Activated CD4-positive, alpha-beta T cell treated with anti-CD3 and anti-CD28 coated beads for 48 hours (primary cell): ENCODE data around the gene CEP72.
A peak's percentile ranks its signal among the peaks of the same experiment; 100 is the strongest.
"Not testable (repeated sequence)": the region's sequence is repeated elsewhere in the genome, so short reads cannot be mapped to it uniquely, and the experiment has no call there.

ENCODE experiments used
- DNase-seq: peaks from one replicate; pipeline ENCODE4 v3.0.0-alpha.2; 2020

Gene CEP72

DNA sequence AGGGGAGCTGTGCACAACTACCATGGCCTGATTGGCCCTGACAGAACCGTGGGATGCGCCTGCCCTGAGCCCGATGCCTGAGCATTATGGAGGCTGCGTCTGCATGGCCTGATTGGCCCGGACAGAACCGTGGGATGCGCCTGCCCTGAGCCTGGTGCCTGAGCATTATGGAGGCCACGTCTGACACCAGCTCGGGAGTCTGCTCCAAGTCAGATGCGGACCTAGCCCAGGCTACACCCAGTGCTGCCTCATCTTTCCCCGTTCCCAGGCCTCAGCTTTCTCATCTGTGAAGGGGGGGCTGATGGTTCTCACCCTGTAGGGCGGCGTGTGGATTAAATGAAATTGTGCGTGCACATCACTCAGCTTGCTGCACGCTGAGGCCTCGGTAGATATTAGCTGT is 7.3 kb downstream of the CEP72 start:
- peak; percentile 0 for DNase-seq

DNA sequence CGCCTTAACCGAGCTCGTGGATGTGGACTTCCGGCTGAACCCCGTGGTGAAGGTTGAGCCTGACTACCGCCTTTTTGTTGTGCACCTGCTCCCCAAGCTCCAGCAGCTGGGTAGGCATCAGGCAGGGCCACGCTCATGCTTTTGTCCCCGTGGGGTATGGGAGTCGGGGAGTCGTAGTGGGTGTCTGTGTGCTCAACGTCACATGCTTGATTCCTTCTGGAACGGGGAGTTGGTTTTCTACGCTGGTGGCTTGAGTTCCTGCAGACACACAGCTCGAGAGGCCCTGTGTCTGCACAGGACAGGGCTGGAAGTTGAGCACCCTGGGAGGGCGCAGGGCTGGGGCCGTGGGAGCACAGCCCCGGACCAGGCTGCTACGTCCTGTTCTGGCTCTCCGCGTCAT is 8.0 kb downstream of the CEP72 start:
- no peak for DNase-seq

GRCh38 chr5:620586-621180 is 8.5 kb downstream of the CEP72 start:
- no peak for DNase-seq

- peak; percentile 1 for DNase-seq
These were observed 9.2 kb downstream of the CEP72 start for GRCh38 chr5:621341-621761.

- no peak for DNase-seq
These were observed 10.2 kb downstream of the CEP72 start for GRCh38 chr5:622359-622758.

DNA sequence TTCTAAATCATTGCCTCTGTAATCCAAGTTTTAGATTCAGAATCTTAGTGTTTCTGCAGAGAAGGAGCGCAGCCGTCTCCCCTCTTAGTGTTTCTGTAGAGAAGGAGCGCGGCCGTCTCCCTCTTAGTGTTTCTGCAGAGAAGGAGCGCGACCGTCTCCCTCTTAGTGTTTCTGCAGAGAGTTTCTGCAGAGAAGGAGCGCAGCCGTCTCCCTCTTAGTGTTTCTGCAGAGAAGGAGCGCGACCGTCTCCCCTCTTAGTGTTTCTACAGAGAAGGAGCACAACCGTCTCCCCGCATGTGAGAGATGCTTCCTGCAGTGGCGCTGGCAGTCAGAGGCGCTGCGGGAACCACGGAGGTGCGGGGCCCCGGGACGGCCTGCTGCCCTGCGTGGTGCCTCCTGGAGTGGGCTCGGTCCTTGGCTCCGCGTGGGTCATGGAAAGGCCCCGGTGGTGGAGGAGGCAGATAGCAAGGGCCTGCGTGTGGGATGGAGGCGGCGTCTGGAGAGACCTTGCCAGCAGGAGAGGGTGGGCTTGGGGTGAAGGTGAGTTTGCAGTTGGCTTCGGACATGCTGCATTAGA is 10.9 kb downstream of the CEP72 start:
- no peak for DNase-seq

DNA sequence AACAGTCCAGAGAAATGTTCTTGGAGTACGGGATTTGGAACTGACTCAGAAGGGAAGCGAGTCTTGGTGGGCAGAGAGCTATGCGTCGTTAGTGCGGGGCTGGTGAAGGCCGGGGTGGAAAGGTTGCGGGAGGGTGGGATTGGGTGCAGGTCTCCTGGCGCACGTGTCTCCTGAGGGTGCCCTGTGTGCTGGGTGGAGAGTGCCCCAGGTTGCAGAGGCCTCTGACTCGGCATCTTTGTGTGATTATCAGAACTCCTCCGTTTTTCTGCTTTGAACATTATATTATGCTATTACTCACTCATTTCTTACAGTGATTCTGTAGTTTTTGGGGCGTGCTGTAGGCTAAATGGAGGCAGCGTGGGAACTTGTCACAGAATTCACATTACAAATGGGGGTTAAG is 11.4 kb downstream of the CEP72 start:
- no peak for DNase-seq

DNA sequence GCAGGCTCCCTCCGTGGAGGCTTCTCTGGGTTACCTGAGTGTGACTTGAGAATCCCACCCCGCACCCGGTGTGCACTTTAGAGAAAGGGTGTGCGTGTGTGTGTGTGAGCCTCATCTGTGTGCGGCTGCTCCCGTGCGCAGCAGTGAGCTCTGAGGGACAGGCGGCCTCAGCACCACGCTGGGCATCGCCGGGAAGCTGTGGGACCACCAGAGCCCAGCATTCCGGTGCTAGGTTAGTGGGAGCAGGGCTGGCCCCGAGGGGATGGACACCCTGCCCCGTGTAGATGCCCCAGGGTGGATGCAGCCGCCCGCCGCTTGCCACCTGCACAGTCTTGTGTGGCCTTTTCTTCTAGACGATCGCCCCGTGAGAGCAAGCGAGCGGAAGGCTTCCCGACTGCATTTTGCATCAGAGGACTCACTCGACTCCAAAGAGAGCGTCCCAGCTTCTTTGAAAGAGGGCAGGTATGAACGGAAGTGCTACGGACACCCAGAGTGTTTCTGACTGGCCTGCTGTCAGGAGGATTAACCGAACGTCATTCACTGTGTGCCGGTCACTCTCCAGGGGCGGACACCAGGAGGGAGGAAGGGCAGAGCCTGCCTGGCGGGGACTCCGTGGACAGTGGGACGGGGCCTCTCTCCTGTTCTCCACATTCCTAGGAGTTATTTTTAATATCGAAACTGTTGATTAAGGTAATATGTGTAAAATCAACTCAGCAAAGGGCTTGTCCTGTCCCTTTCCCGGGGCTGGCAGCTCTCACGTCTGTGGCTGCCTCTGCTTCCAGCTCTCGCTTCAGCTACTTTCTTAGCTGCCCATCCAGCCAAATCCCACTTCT is 12.2 kb downstream of the CEP72 start:
- DNase-seq, result no peak

- no peak for DNase-seq
These were observed 12.8 kb downstream of the CEP72 start for GRCh38 chr5:624951-625230.

- no peak for DNase-seq
These were observed 13.4 kb downstream of the CEP72 start for GRCh38 chr5:625516-625915.

GRCh38 chr5:626850-627249 is 14.7 kb downstream of the CEP72 start:
- no peak for DNase-seq

DNA sequence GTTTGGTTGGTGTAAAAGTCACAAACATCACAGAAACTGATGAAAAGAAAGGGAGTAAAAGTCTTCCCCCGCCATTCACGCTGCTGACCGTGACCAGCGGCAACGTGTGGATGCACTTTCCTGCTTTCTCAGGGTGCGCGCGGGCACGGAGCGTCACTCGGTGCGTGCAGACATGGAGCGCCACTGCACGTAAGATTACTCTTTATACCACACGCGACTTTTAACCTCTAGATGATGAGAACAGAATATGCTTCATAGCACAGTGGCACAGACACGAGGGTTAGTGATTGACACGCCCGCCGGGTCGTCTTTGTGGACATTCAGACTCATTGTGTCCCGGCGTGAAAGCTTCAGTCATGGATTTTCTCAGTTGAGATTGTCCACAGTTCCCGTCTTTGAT is 15.7 kb downstream of the CEP72 start:
- no peak for DNase-seq

DNA sequence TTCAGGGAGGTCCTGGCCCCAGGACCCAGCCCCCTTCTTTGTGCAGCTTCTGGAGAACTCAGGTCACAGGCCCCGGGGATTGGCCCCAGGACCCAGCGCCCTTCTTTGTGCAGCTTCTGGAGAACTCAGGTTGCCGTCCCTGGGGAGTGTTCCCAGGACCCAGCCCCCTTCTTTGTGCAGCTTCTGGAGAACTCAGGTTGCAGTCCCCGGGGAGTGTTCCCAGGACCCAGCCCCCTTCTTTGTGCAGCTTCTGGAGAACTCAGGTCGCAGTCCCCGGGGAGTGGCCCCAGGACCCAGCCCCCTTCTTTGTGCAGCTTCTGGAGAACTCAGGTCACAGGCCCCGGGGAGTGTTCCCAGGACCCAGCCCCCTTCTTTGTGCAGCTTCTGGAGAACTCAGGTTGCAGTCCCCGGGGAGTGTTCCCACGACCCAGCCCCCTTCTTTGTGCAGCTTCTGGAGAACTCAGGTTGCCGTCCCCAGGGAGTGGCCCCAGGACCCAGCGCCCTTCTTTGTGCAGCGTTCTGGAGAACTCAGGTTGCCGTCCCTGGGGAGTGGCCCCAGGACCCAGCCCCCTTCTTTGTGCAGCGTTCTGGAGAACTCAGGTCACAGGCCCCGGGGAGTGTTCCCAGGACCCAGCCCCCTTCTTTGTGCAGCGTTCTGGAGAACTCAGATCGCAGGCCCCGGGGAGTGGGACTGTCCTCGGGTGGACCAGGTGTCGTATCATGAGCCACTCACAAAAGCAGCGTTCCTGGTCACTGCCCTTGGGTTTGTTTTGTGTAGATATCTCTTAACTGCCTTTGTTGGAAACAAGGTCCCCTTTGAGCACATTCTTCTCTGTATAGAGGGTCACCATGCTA is 16.4 kb downstream of the CEP72 start:
- DNase-seq, result not testable (repeated sequence)

- no peak for DNase-seq
These were observed 21.4 kb downstream of the CEP72 start for GRCh38 chr5:633501-633955.

DNA sequence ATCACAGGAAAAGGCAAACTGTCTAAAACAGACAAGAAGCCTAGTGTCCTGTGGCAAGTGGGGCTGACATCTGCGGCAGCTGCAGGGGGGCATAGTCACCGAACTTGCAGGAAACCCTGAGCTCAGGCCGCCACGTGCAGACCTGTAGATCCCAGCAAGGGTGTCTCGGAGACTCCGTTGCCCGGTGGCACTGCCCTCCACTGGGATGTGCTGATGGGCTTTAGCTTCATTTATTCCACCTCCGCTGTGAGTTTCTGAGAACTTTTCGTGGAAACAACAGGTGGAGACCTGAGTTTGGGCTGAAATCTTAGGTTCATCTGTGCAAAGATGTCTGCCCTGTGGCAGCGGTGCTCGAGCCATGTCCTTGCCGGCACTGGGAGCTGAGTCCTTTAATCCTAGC is 22.1 kb downstream of the CEP72 start:
- no peak for DNase-seq

DNA sequence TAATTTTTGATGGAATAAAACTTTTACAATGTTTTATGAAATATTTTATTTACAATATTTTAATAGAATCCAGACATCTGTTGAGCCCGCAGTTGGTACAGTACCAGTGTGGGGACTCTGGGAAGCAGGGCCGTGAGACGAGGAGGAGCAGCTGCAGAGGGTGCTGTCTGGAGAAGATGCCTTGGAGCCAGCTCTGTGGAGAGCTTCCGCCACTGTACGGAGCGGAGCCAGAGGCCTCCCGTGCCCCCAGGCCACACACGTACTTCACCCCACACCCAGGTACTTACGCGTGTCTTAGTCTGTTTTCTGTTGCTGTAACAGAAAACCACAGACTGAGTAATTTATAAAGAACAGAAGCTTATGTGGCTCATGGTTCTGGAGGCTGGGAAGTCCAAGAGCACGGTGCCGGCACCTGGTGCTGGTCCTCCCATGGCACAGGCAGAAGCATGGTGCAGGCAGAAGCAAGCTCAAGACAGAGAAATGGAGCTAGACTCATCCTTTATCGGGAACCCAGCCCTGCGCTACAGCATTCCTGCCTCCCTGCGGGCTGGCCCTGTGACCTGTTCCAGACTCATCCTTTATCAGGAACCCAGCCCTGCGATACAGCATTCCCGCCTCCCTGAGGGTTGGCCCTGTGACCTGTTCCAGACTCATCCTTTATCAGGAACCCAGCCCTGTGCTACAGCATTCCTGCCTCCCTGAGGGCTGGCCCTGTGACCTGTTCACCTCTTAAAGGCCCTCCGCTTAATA is 23.3 kb downstream of the CEP72 start:
- no peak for DNase-seq

- no peak for DNase-seq
These were observed 24.8 kb downstream of the CEP72 start for GRCh38 chr5:636951-637350.

DNA sequence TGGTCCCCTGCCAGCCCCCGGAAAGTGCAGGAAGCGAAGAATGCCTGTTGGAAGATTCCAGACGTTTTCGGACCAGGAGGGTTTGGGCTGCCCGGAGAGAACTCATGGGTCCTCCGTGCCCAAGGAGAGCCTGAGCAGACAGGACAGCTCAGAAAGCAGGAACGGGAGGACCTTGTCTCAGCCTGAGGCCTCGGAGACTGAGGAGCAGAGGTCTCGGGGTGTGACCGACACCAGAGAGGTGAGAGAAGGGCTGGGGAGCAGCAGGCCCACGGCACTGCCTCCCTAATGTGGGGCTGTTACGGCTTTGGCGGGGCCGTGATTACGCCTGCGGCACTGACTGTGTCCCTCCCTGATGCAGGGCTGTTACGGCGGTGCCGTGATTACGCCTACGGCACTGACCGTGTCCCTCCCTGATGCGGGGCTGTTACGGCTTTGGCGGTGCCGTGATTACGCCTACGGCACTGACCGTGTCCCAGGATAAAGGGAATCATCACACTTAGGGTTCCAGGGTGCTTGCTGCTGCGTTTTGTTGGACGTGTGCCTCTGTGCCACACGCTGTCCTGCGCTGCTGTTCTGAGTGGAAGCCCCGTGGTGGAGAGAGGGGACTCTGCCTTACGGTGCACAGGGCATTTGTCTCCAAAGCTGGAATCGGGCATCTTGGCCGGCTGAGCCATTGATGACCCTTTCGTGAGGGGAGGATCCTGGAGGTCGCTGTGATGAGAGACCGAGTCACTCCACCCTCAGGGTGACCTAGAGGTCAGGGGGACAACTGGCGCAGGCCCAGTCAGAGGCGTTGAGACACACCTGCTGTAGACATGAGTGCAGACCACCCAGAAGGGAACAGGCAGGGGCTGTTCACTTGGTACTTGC is 25.7 kb downstream of the CEP72 start:
- no peak for DNase-seq

DNA sequence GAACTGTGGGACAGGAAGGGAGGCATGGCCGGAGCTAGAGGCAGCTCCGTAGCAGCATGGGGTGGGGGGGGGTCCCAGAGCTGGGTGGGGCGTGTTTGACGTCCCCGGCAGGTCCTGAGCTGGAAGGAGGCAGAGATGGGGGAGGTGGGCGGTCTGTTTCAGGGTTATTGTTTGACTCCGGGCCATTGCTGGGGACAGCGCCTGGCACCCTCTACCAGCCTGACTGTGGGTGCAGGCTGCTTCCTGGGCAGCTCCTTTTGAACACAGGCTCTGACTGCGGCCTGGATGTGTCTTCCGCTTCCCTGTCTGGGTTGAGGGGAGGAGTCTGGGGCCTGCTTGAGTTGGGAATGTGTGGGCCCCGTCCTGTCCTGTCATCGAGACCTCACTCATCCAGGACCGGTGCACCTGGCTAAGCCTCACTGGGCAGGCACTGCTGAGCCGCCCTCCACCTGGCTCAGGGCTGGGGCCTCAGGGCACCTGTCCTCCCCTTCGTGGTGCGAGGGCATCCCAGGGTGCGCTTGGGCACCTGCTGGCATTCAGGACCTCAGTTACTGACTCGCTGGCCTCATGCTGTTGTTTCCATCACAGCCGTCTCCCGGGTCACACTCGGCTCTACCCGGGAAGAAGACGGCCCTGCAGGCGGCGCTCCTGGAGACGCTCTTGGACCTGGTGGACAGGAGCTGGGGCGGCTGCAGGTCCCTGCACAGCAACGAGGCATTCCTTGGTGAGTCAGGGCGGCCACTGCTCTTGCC is 26.5 kb downstream of the CEP72 start:
- no peak for DNase-seq

- no peak for DNase-seq
These were observed 27.1 kb downstream of the CEP72 start for GRCh38 chr5:639253-639530.

GRCh38 chr5:639584-640213 is 27.6 kb downstream of the CEP72 start:
- DNase-seq, result no peak
